Measurements from ENCODE around the gene PRKAR2A. TPM values are rescaled to one million over a fixed set of nuclear protein-coding genes. Genes with fewer than 3 reads are reported as not detected.
"Not testable (repeated sequence)": the region's sequence is repeated elsewhere in the genome, so short reads cannot be mapped to it uniquely, and the experiment has no call there.

Gene PRKAR2A
- total RNA-seq, 1 donor, result 47.4 TPM

DNA sequence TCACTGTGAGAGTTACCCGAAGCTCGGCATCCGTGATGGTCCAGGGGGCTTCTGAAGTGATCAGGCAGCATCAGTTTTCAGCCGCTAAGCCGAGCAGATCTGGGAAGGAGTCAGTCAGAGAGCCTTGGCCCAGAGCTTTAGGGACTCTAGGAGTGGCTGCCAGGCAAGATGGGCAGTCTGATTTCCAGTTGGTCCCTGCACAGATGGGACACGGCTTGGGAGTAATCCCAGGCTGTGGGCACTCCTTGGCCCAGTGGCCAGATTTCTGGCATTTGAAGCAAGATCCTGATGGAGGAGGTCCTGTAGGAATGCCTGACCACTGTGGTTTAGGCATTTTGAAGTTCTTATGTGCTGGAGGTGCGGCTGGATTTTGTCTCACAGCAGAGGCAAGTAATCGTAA is 120.2 kb downstream of the PRKAR2A start:
- H3K27ac ChIP-seq (ENCODE audit: low read depth, low read length), result no peak overlapping the region
- no peak overlapping the region for H2AFZ ChIP-seq (ENCODE audit: low read length)
- H3K4me2 ChIP-seq (ENCODE audit: insufficient read depth, low read length), result no peak overlapping the region
- no peaks in the 10 kb centered on the region for H4K20me1 ChIP-seq (ENCODE audit: insufficient read depth, low read length)
- H3K27me3 ChIP-seq (ENCODE audit: insufficient read depth, low read length), result no peaks in the 10 kb centered on the region
- no peak overlapping the region for H3K4me3 ChIP-seq (ENCODE audit: insufficient read depth, low read length)
- H3K4me1 ChIP-seq (ENCODE audit: insufficient read depth, low read length), result no peaks in the 10 kb centered on the region
- H3K9me3 ChIP-seq (ENCODE audit: low read depth, low read length), result no peaks in the 10 kb centered on the region
- no peak for DNase-seq (ENCODE audit: insufficient read length, low spot score, missing footprints)
- no peaks in the 10 kb centered on the region for H3K79me2 ChIP-seq (ENCODE audit: insufficient read depth, low read length)
- H3K36me3 ChIP-seq (ENCODE audit: insufficient read depth, low read length), result no peaks in the 10 kb centered on the region
- TF ChIP-seq, protein P1, sequence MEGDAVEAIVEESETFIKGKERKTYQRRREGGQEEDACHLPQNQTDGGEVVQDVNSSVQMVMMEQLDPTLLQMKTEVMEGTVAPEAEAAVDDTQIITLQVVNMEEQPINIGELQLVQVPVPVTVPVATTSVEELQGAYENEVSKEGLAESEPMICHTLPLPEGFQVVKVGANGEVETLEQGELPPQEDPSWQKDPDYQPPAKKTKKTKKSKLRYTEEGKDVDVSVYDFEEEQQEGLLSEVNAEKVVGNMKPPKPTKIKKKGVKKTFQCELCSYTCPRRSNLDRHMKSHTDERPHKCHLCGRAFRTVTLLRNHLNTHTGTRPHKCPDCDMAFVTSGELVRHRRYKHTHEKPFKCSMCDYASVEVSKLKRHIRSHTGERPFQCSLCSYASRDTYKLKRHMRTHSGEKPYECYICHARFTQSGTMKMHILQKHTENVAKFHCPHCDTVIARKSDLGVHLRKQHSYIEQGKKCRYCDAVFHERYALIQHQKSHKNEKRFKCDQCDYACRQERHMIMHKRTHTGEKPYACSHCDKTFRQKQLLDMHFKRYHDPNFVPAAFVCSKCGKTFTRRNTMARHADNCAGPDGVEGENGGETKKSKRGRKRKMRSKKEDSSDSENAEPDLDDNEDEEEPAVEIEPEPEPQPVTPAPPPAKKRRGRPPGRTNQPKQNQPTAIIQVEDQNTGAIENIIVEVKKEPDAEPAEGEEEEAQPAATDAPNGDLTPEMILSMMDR (IDR thresholded peaks at IDR 0.05; ENCODE audit: extremely low read depth, low read depth, low read length), result no peak

- not testable (repeated sequence) for H3K36me3 ChIP-seq (ENCODE audit: insufficient read depth, low read length); H3K4me3 ChIP-seq (ENCODE audit: insufficient read depth, low read length); H3K9me3 ChIP-seq (ENCODE audit: low read depth, low read length); H2AFZ ChIP-seq (ENCODE audit: low read length); H3K79me2 ChIP-seq (ENCODE audit: insufficient read depth, low read length); H3K27me3 ChIP-seq (ENCODE audit: insufficient read depth, low read length); H3K27ac ChIP-seq (ENCODE audit: low read depth, low read length); H3K4me2 ChIP-seq (ENCODE audit: insufficient read depth, low read length); H4K20me1 ChIP-seq (ENCODE audit: insufficient read depth, low read length); H3K4me1 ChIP-seq (ENCODE audit: insufficient read depth, low read length); DNase-seq (ENCODE audit: insufficient read length, low spot score, missing footprints)
Measured at GRCh38 chr3:48725185-48725855, 122.4 kb downstream of the PRKAR2A start.

DNA sequence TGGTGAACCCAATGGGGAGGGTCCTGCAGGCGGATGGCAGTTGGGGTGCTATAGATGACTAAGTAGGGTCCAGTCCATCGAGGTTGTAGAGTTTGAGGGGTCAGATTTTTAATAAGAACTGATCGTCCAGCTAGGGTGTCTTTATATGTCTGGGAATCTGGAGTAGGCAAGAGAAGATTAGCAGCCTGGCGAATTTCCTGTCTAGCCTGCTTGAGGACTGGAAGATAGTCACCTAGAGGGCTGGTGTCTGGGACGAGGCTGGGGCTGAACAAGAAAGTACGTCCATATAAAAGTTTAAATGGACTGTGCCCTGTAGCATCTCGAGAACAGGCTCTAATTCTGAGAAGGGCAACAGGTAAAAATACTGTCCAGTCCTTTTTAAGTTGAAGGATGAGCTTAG is 123.9 kb downstream of the PRKAR2A start:
- Histone ChIP-seq H3K79me2 (ENCODE audit: insufficient read depth, low read length) (no peaks in the 10 kb centered on the region), H3K4me1 (ENCODE audit: insufficient read depth, low read length) (no peaks in the 10 kb centered on the region), H3K4me2 (ENCODE audit: insufficient read depth, low read length) (no peak overlapping the region), H3K9me3 (ENCODE audit: low read depth, low read length) (no peaks in the 10 kb centered on the region), H2AFZ (ENCODE audit: low read length) (no peak overlapping the region), H3K36me3 (ENCODE audit: insufficient read depth, low read length) (no peaks in the 10 kb centered on the region), H3K27me3 (ENCODE audit: insufficient read depth, low read length) (no peaks in the 10 kb centered on the region), H3K4me3 (ENCODE audit: insufficient read depth, low read length) (no peak overlapping the region), H3K27ac (ENCODE audit: low read depth, low read length) (no peak overlapping the region), H4K20me1 (ENCODE audit: insufficient read depth, low read length) (no peaks in the 10 kb centered on the region)
- TF ChIP-seq, protein P1 (IDR thresholded peaks at IDR 0.05; ENCODE audit: extremely low read depth, low read depth, low read length), result no peak
- DNase-seq (ENCODE audit: insufficient read length, low spot score, missing footprints), result no peak

- DNase-seq (ENCODE audit: insufficient read length, low spot score, missing footprints); H3K9me3 ChIP-seq (ENCODE audit: low read depth, low read length); H3K4me2 ChIP-seq (ENCODE audit: insufficient read depth, low read length); H2AFZ ChIP-seq (ENCODE audit: low read length); H3K4me1 ChIP-seq (ENCODE audit: insufficient read depth, low read length); H3K79me2 ChIP-seq (ENCODE audit: insufficient read depth, low read length); H4K20me1 ChIP-seq (ENCODE audit: insufficient read depth, low read length); H3K4me3 ChIP-seq (ENCODE audit: insufficient read depth, low read length); H3K27ac ChIP-seq (ENCODE audit: low read depth, low read length); H3K27me3 ChIP-seq (ENCODE audit: insufficient read depth, low read length); H3K36me3 ChIP-seq (ENCODE audit: insufficient read depth, low read length): not testable (repeated sequence)
Measured at GRCh38 chr3:48723293-48723692, 124.4 kb downstream of the PRKAR2A start.

DNA sequence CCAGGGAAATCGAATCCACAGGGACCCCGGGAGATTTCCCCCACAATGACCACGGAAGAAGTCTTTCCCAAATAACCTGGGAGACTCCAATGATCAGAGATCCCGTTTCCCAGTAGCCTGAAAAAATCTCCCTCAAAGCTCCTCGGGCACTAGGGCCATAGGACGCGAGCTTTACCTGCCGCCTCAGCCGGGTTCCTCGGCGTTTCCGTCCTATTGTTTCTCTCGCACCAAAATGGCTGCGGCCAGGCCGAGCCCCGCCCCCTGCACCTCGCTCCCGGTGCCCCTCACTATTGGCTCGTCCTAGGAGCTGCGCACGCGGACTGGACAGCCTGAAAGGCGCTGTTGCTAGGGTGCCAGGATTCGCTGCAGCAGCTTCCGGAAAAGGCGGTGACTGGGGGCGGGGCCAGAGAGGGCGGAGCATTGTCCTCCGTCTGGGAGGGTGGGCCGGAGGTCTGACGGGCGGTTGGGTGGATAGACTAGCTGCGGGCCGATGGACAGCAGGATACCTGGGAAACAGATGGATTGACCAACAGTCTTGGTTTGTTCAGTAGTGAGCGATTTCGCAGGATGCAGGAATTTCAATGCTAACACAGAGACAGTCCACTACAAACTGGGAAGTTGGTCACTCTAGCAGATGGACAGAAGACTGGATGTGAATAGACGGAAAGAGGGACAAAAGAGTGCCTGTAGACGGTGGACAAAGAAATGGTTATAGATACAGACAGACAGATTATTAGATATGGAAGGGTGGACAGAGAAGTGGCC is 130.5 kb downstream of the PRKAR2A start, which contains the start of gene IP6K2:
IP6K2 (minus strand) TSS at position 240 of the 765 bp plus-strand sequence. CDS start 21,930 bp downstream, outside the sequence.
- Histone ChIP-seq H2AFZ (ENCODE audit: low read length) (peak within 1 kb of the TSS; percentile 86), H3K36me3 (ENCODE audit: insufficient read depth, low read length) (peaks cover 15% of the 10 kb centered on the region), H3K4me1 (ENCODE audit: insufficient read depth, low read length) (peaks cover 11% of the 10 kb centered on the region), H3K4me2 (ENCODE audit: insufficient read depth, low read length) (peak within 1 kb of the TSS; percentile 87), H3K4me3 (ENCODE audit: insufficient read depth, low read length) (peak within 1 kb of the TSS; percentile 99), H3K27me3 (ENCODE audit: insufficient read depth, low read length) (no peaks in the 10 kb centered on the region), H4K20me1 (ENCODE audit: insufficient read depth, low read length) (peaks cover 28% of the 10 kb centered on the region), H3K9me3 (ENCODE audit: low read depth, low read length) (no peaks in the 10 kb centered on the region), H3K79me2 (ENCODE audit: insufficient read depth, low read length) (peaks cover 48% of the 10 kb centered on the region), H3K27ac (ENCODE audit: low read depth, low read length) (peak within 1 kb of the TSS; percentile 95)
- peak; percentile 96 for DNase-seq (ENCODE audit: insufficient read length, low spot score, missing footprints)
- TF ChIP-seq, protein P1 (IDR thresholded peaks at IDR 0.05; ENCODE audit: extremely low read depth, low read depth, low read length), result no peak

Data from osteoblast (primary cell).